Endodermal cell (in vitro differentiated cells): ENCODE measurements around the gene BCL6. TPM values are rescaled to one million over a fixed set of nuclear protein-coding genes. Genes with fewer than 3 reads are reported as not detected.

Source experiments
- DNase-seq: peaks from one replicate; pipeline ENCODE4 v3.0.0-alpha.2; 2017
- H3K27ac ChIP-seq: 2 replicates; pipeline ENCODE4 v1.5.1; 2013; ENCODE audit warnings: mild to moderate bottlenecking, low read depth, low read length, moderate library complexity
- H3K27me3 ChIP-seq: 2 replicates; pipeline ENCODE4 v1.6.1; 2013; ENCODE audit warnings: mild to moderate bottlenecking, low read length, moderate library complexity; ENCODE audit not compliant: insufficient read depth, control insufficient read depth, poor library complexity, severe bottlenecking
- H3K36me3 ChIP-seq: 2 replicates; pipeline ENCODE4 v1.7.0; 2013; ENCODE audit warnings: mild to moderate bottlenecking, low read length, moderate library complexity; ENCODE audit not compliant: control insufficient read depth, insufficient read depth
- H3K4me1 ChIP-seq: one replicate; pipeline ENCODE4 v1.7.0; 2013; ENCODE audit warnings: low read length; ENCODE audit not compliant: control insufficient read depth, insufficient read depth
- H3K4me3 ChIP-seq: 2 replicates; pipeline ENCODE4 v1.5.1; 2013; ENCODE audit warnings: mild to moderate bottlenecking, low read length, moderate library complexity
- H3K9ac ChIP-seq: 2 replicates; pipeline ENCODE4 v1.6.1; 2013; ENCODE audit warnings: mild to moderate bottlenecking, low read length, moderate library complexity; ENCODE audit not compliant: poor library complexity, severe bottlenecking; ENCODE audit errors: extremely low read depth
- H3K9me3 ChIP-seq: 2 replicates; pipeline ENCODE4 v1.6.1; 2013; ENCODE audit warnings: mild to moderate bottlenecking, low read length, moderate library complexity; ENCODE audit not compliant: control insufficient read depth
- H3K27ac Mint-ChIP-seq: 2 replicates; pipeline ENCODE4 v1.8.0; 2020; ENCODE audit warnings: mixed read lengths
- H3K27me3 Mint-ChIP-seq: 2 replicates; pipeline ENCODE4 v1.8.0; 2021; ENCODE audit warnings: mild to moderate bottlenecking, mixed read lengths; ENCODE audit not compliant: insufficient read depth
- H3K36me3 Mint-ChIP-seq: 2 replicates; pipeline ENCODE4 v1.8.0; 2020; ENCODE audit warnings: low read depth, mixed read lengths
- H3K4me1 Mint-ChIP-seq: 2 replicates; pipeline ENCODE4 v1.8.0; 2020; ENCODE audit warnings: mixed read lengths
- H3K4me3 Mint-ChIP-seq: 2 replicates; pipeline ENCODE4 v1.8.0; 2020; ENCODE audit warnings: mild to moderate bottlenecking, moderate library complexity, mixed read lengths
- H3K9me3 Mint-ChIP-seq: 2 replicates; pipeline ENCODE4 v1.8.0; 2020; ENCODE audit warnings: mild to moderate bottlenecking, mixed read lengths
- CTCF ChIP-seq: fragments of 200-600 bp; sonication (generic); conservative IDR thresholded peaks from 2 replicates; pipeline ENCODE4 v1.5.0; 2021; ENCODE audit warnings: antibody characterized with exemption, mild to moderate bottlenecking
- WGBS, 2 experiments: methylation state at CpG; one replicate each; pipeline versions ENCODE4 v1.1.5 to v1.1.7; 2013; ENCODE audit warnings: missing lambda C conversion rate in 2 of 2, mixed read lengths in 1 of 2; ENCODE audit not compliant: insufficient coverage in 1 of 2, insufficient read length in 1 of 2; 5-methylcytosine and 5-hydroxymethylcytosine counted together
- total RNA-seq, 2 donors: library from RNA; stranded (reverse); fragmentation: NEBNext Ultra II Directional in 1 of 2; extraction: Animal tissue kit (Norgen Biotek cat#: 25700) in 1 of 2; gene quantifications; 2 replicates in 1 of 2; 3 replicates in 1 of 2; pipeline ENCODE4 v1.2.1, GENCODE V29; 2021

Gene BCL6
- total RNA-seq, 2 donors from 2014 or later: 3.8 to 3.9 TPM

GRCh38 chr3:187739561-187740332 is 5.5 kb downstream of the BCL6 start:
- WGBS, 2 experiments: 3 to 4% methylated on average over 14 to 53 of the region's 53 CpGs

GRCh38 chr3:187739094-187739560 is 6.1 kb downstream of the BCL6 start:
- peaks cover 7% of the 10 kb centered on the region for H3K4me1 ChIP-seq
- no peaks in the 10 kb centered on the region for H3K36me3 ChIP-seq
- no peaks in the 10 kb centered on the region for H3K9me3 ChIP-seq
- 3 to 10% methylated on average over 14 to 22 of the region's 22 CpGs for WGBS, 2 experiments
- peak overlapping the region; percentile 75 for H3K27ac ChIP-seq
- peak overlapping the region; percentile 71 for H3K4me3 Mint-ChIP-seq
- peak overlapping the region; percentile 85 for H3K4me3 ChIP-seq
- peak overlapping the region; percentile 92 for H3K27ac Mint-ChIP-seq
- H3K36me3 Mint-ChIP-seq: no peaks in the 10 kb centered on the region
- peaks cover 34% of the 10 kb centered on the region for H3K27me3 ChIP-seq
- peaks cover 26% of the 10 kb centered on the region for H3K4me1 Mint-ChIP-seq
- H3K9me3 Mint-ChIP-seq: no peaks in the 10 kb centered on the region
- peak; percentile 82 for DNase-seq
- no peak for TF ChIP-seq CTCF
- H3K9ac ChIP-seq: peak overlapping the region; percentile 47
- peaks cover 52% of the 10 kb centered on the region for H3K27me3 Mint-ChIP-seq

More at GRCh38 chr3:187739561-187740332, 5.5 kb downstream of the BCL6 start:
- Mint-ChIP-seq H3K36me3 (no peaks in the 10 kb centered on the region), H3K9me3 (no peaks in the 10 kb centered on the region), H3K27me3 (peaks cover 55% of the 10 kb centered on the region), H3K4me1 (peaks cover 26% of the 10 kb centered on the region), H3K27ac (peak overlapping the region; percentile 92), H3K4me3 (peak overlapping the region; percentile 71)
- peaks cover 34% of the 10 kb centered on the region for H3K27me3 ChIP-seq
- peak overlapping the region; percentile 85 for H3K4me3 ChIP-seq
- H3K9me3 ChIP-seq: no peaks in the 10 kb centered on the region
- no peaks in the 10 kb centered on the region for H3K36me3 ChIP-seq
- peaks cover 7% of the 10 kb centered on the region for H3K4me1 ChIP-seq
- H3K27ac ChIP-seq: peak overlapping the region; percentile 75
- peak overlapping the region; percentile 47 for H3K9ac ChIP-seq
- peak; percentile 94 for DNase-seq
- TF ChIP-seq CTCF: peak; percentile 98

- Mint-ChIP-seq H3K27ac (peak overlapping the region; percentile 92), H3K4me1 (peaks cover 26% of the 10 kb centered on the region), H3K36me3 (no peaks in the 10 kb centered on the region), H3K4me3 (peak overlapping the region; percentile 71), H3K9me3 (no peaks in the 10 kb centered on the region), H3K27me3 (peaks cover 46% of the 10 kb centered on the region)
- H3K4me3 ChIP-seq: peak overlapping the region; percentile 85
- peak overlapping the region; percentile 47 for H3K9ac ChIP-seq
- WGBS, 2 experiments: 3 to 4% methylated on average over 15 to 43 of the region's 43 CpGs
- H3K27ac ChIP-seq: no peak overlapping the region
- peak; percentile 86 for TF ChIP-seq CTCF
- no peaks in the 10 kb centered on the region for H3K9me3 ChIP-seq
- H3K27me3 ChIP-seq: peaks cover 34% of the 10 kb centered on the region
- peak; percentile 94 for DNase-seq
- no peaks in the 10 kb centered on the region for H3K36me3 ChIP-seq
- H3K4me1 ChIP-seq: peaks cover 7% of the 10 kb centered on the region
Observed at GRCh38 chr3:187738331-187739093, 6.8 kb downstream of the BCL6 start.
